DMS53 (cell line): Measurements from ENCODE around the gene ERMAP.
"Not testable (repeated sequence)": the region's sequence is repeated elsewhere in the genome, so short reads cannot be mapped to it uniquely, and the experiment has no call there.

ENCODE experiments used
- DNase-seq: peaks from one replicate; lab custom pipeline; 2025; lab: John Stamatoyannopoulos, UW

ERMAP gene

DNA sequence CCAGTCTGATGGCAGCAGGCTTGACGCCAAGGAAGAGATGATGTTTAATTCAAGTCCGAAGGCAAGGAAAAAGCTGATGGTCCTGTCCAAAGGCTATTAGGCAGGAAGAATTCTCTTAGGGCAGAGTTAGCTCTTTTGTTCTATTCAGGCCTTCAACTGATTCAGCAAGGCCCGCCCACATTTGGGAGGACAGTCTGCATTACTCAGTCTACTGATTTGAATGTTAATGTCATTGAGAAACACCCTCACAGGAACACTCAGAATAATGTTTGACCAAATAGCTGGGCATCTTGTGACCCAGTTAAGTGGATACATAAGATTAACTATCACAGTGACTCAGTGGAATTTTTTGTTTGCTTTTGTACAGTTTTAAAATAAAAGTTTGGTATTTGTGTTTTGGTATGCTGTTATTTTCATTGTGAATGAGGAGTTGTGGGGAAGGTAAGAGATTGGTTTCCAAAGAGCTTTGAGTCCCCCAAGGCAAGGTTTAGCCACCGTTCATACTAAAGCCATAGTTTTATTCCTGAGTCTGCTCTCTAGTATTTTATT, 27.7 kb downstream of the ERMAP start:
- DNase-seq = no peak

DNA sequence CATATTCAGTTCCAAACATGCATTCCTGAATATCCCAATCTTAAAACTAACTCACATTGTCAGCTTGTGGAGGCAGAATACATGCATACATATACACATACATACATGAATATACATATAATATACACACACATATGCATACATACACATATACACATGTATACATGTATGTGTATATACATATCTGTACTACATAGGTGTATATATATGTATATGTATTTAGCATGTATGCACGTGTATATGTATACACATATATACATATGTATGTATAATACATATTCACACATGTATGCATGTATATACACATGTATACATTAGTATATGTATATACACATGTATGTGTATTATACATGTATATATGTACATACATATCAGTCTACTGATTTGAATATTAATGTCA, 28.3 kb downstream of the ERMAP start:
- no peak for DNase-seq

DNA sequence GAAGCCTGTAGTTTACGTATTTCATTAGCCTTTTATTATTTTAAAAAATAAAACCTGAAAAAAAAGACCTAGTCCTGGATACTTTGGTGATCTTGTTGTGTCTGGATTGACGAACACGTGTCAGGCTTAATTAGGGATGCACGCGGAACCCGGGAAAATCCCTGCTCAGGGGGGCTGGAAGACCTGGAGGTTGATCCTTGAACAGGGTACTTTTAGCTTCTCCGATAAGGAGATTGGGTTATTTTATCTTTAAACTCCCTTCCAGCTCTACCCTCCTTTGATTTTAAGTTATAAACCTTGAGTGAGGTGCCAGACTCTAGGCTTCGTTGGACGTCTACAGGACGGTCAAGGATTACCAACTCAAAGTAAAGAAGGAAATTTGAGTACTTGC, 28.9 kb downstream of the ERMAP start:
- peak; percentile 40 for DNase-seq

DNA sequence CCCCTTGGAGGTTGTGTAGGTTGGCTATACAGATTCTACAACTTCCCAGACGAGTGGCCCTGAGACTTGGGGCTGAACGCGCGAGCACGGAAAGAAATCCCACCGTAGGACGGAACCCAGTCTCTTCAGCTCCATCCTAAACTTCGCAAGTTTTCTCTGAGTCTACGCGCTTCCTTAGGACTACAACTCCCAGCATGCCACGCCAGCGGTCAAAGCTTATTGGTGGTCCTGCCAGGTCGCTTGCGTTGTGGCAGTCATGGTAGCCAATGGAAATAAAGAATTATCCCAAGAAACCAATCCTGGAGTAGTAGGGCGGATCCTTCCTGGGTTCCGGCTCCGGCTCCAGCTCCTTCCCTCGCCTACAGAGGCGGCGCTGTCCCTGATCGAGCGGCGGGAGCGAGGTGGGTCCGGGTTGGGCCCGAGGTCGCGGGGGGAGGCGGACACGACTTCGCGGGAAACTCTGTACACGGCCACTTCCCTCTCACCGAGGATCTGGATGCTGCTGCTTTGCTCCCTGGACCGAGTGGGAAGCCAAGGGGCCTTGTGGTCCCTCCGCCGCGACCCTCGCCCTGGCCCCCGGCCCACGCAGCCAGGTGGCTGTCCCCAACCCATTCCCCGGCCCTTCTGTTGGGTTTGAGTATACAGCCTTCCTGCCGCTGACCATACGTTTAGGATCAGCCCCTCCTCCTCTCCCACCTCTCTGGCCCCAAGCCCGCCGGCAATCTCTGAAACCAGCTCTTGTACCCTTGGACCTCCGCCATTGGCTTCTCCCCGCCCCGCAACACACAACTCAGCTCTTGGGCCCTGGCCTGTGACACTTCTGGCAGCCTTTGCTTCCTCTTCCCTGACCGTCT, 29.6 kb downstream of the ERMAP start, which contains the start of gene ZNF691:
Gene ZNF691, plus strand, starts transcription at position 357 of the 854 bp plus-strand sequence. CDS start 3,046 bp downstream, outside the sequence.
- peak; percentile 98 for DNase-seq

DNA sequence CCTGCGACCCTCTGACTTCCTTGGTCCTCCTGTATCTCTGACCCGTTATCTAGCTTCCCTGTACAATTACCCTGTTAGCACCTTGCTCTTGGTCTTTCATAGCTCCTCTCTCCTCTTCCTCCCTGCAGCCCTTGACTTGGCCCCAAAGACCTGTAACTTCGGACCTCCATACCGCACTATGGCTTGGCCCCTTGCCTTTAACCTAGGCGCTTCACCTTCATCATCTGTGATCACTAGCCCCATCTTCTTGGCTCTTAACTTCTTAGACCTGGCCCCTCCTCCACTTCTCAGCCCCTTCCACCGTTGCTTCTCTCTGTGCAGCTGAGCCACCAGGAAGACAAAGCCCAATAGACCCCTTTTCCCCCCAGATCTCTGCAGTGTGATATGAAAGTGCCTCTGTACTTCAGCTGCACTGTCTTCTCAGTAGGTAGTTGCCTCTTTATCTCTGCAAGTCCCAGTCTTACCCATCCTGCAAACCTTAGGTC, 30.2 kb downstream of the ERMAP start:
- DNase-seq = no peak

DNA sequence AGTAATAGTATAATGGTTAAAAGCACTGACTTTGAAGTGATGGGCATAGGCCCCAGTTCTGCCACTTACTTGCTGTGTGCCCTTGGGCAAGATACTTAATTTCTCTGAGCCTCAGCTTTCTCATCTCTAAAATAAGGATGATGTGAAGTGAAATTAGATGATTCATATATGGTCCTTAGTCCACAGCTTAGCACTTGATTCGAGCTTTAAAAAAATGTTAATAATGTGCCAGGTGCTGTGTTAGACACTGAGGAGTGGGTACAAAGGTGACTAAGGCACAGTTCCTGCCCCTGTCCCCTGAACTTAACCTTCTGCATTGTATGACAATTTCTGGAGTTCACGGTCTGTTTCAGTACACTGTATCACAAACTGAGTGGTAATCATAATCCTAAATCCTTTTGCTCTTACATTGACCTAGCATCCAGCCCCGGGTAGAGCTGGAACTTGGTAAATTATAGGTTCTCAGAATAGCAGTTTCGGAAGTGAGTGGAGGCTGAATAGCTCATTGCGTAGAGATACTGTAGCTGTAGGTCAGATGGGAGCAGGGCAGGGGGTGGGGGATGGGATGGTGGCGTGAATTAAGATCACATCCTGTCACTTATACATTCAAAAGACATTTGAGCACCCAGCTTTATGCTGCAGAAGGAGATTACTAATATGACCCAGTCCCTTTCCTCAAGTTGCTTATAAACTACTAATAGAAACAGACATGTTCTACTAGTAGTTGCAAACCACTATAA, 31.0 kb downstream of the ERMAP start:
- no peak for DNase-seq

DNA sequence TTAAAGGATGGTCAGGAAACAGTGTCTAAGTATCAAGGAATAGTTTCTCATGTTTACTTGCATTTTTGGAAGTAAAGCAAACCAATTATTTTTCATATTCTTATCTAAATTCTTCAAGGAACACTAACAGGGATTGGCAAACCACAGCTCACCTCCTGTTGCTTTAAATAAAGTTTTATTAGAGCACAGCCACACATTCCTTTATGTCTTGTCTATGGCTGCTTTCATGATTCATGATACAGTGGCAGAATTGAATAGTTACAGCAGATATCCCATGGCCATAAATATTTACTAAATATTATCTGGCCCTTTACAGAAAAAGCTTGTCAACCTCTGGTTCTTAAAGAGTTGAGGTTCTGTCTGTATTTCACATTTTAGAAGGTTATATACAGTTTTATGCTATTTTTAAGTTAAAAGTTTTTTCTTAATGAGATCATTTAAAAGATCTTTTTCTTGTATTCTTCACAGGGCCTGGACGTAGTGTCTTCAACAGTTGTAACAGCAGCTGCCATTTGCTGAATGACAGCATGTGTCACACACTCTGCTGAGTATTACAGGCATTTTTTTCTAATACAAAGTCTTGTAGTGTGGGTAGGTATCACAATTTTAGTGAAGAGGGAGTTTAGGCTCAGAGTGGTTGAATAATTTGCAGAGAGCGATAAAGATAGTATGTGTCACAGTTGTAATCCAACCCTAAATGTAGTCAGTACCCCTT, 32.1 kb downstream of the ERMAP start:
- no peak for DNase-seq

DNA sequence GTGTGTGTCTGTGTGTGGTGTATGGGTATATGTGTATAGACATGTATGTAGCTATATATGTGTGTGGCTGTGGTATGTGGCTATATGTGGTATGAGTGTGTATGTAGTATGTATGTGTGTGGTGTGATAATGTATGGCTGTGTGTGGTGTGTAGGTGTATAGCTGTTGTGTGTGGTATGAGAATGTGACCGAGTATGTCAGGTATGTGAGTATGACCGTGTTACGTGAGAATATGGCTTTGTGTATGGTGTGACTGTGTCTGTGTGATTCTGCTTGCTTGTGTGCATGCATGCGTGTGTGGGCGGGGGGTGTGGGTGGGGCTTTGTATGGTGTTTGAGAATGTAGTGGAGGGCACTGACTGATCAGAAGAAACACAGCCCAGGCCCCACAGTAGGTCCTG, 33.0 kb downstream of the ERMAP start:
- no peak for DNase-seq

DNA sequence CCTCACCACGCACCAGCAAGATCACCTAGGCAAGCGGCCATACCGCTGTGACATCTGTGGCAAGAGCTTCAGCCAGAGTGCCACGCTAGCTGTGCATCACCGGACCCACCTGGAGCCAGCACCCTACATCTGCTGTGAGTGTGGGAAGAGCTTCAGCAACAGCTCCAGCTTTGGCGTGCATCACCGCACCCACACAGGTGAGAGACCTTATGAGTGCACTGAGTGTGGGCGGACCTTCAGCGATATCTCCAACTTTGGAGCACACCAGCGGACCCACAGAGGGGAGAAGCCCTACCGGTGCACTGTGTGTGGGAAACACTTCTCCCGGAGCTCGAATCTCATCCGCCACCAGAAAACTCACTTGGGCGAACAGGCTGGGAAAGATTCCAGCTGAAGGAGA, 34.5 kb downstream of the ERMAP start:
- no peak for DNase-seq

DNA sequence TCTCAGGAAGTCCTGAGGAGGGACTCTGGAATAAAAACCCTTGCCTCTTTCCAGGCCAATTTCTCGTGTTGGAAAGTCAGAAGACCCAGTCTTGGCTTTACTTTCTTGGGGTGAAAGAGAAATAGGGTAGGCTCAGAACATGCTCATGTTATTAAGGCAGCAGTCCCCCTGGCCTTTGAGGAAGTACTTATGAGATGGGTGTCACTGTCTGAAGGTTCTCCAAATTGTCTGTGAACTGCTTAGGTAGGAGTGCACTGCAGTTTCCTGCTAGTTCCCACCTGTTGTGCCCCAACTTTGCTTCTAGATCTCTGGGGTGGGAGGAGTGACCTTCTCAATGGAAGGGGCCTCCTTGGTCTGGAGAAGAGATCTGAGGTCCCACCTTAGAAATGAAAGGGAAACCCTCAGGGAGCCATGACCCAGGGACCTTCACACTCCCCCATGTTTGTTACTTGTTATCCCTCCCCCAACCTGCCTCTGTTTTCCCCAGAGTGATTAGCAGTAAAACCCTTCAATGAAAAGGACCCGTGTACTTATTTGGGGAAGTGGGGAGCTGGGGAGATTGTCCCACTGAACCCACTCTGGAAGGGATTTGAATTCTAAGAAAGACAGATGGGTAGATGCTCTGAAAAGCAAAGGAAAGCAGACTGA, 35.2 kb downstream of the ERMAP start:
- DNase-seq = no peak

DNA sequence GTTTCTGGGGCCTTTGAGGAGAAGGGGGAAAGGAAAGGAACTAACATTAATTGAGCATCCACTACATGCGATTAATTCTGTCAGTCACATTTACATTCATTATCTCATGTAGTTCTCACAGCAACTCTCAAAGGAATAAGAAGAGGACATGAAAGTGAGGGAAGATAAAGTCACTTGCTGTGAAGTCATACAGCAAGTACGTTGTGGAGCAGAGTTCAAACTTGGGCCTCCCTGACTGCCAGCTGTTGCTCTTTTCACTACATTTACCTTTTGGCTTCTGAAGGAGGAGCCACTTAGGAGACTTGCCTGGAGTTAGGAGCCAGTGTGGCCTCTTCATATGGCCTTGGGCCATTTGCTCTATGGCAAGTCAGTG, 35.7 kb downstream of the ERMAP start:
- DNase-seq = no peak

DNA sequence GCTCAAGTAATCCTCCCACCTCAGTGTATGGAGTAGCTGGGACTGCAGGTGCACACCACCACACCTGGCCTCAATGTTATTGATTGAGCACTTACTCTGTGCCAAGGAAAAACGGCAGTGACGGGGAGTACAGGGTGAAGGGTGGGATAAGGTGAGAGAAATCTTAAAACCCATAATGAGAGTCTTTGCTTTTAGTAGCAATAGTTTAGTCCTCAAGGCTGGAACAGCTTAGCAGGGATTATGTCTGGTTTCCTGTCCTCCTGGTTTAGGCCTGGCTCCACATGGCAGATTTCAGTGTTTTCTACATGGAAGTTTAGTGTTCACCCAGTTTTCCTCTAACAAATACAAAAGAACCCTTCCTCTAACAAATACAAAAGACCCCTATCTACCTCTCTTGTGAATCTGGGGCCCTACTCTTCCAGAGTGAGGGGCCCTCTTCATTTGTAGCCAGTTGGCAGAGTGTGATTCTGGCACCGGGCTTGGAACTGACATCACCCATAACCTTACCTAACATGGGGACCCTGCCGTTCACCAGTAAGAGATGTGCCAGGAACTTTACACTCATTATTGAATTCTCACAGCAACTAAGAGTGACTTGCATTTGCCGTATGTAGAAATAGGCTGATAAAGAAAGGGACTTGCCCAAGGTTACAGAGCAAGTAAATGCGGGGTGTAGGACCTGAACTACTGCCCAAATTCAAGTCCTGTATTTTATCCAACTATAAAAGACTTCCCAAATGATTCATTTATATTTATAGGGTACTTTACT, 36.4 kb downstream of the ERMAP start:
- no peak for DNase-seq

DNA sequence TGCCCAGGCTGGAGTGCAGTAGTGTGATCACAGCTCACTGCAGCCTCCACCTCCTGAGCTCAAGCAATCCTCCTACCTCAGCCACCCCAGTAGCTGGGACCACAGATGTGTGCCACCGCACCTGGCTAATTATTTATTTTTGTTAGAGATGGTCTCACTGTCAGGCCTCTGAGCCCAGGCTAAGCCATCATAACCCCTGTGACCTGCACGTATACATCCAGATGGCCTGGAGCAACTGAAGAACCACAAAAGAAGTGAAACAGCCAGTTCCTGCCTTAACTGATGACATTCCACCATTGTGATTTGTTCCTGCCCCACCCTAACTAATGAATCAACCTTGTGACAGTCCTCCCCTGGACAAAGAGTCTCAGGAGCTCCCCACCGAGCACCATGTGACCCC, 39.6 kb downstream of the ERMAP start:
- not testable (repeated sequence) for DNase-seq

DNA sequence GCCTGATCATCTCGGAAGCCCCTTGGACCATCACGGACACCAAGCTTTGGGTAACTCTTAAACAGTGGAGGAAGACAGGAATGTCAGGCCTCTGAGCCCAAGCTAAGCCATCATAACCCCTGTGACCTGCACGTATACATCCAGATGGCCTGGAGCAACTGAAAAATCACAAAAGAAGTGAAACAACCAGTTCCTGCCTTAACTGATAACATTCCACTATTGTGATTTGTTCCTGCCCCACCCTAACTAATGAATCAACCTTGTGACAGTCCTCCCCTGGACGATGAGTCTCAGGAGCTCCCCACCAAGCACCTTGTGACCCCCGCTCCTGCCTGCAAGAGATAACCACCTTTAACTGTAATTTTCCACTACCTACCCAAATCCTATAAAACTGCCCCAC, 42.4 kb downstream of the ERMAP start:
- not testable (repeated sequence) for DNase-seq

DNA sequence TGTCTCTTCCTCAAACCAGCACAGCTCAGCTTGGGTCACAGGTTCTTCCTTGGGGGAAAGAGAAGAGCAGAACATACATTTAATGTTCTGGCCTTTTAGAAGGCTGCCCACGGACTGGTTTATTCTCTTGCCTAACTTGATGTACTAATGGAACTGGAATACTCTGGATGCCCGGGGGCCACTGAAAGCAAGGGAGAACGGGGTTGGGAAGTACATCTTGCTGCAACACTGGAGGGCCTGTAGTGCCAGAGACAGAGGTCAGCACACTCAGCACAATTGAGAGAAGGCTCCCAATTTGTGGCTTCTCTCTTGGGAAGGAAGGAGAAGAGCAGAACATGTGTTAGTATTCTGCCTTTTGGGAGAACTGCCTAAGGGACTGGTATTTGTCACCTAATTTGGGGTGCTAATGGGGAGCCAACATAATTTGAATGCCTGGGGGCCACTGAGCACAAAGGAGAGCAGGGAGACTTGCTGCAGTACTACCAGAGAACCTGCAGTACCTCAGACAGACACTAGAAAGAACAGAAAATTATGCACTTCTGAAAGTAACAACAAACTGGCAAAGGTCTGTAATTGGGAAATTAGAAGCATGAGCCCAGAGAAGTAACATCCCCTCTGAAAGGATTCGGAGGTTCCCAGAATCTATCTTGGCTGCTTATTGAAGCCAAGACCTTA, 43.6 kb downstream of the ERMAP start:
- peak; percentile 14 for DNase-seq

DNA sequence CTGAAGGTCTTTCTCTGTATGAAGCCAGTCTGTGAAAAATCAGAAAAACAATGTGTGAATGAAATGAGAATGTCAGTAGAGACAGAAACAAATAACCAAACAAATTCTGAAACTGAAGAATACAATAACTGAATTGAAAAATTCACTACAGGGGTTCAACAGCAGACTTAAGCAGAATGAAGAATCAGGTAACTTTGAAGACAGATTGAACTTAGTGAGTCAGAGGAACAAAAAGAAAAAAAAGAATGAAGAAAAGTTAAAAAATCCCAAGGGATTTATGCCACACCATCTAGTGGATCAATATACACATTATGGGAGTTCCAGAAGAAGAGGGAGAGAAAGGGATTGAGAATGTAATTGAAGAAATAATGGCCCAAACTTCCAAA, 44.1 kb downstream of the ERMAP start:
- DNase-seq = no peak

DNA sequence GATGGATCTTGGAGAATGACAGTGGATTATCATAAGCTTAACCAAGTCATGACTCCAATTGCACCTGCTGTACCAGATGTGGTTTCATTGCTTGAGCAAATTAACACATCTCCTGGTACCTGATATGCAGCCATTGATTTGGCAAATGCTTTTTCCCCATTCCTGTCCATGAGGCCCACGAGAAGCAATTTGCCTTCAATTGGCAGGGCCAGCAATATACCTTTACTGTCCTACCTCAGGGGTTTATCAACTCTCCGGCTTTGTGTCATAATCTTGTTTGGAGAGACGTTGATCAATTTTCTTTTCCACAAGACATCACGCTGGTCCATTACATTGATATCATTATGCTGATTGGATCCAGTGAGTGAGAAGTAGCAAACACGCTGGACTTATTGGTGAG, 49.6 kb downstream of the ERMAP start:
- DNase-seq = no peak

DNA sequence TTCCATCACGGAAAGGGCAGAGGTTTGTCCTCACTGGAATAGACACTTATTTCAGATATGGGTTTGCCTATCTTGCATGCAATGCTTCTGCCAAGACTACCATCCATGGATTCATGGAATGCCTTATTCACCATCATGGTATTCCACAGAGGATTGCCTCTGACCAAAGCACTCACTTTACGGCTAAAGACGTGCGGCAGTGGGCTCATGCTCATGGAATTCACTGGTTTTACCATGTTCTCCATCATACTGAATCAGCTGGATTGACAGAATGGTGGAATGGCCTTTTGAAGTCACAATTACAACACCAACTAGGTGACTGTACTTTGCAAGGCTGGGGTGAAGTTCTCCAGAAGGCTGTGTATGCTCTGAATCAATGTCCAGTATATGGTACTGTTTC, 51.5 kb downstream of the ERMAP start:
- DNase-seq = not testable (repeated sequence)

DNA sequence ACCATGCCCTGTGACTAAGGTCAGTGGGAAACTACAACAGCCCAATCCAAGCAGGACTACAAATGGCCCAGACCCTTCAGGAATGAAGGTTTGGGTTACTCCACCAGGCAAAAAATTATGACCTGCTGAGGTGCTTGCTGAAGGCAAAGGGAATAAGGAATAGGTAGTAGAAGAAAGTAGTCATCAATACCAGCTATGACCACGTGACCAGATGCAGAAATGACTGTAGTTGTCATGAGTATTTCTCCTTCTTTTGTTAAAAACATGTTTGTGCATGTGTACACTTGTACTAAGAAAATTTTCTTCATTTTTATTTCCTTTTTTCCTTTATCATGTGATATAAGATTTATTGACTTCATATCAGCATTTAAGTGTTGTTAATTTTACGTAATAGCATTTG, 52.3 kb downstream of the ERMAP start:
- not testable (repeated sequence) for DNase-seq

DNA sequence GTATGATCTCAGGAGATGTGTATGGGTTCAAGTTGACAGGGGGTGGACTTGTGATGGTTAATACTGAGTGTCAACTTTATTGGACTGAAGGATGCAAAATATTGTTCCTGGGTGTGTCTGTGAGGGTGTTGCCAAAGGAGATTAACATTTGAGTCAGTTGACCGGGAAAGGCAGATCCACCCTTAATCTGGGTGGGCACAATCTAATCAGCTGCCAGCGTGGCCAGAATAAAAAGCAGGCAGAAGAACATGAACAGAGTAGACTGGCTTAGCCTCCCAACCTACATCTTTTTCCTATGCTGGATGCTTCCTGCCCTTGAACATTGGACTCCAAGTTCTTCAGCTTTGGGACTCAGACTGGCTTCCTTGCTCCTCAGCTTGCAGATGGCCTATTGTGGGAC, 52.8 kb downstream of the ERMAP start:
- not testable (repeated sequence) for DNase-seq
